IMR-90 (cell line): ENCODE data around the gene GLT1D1. TPM values are rescaled to one million over a fixed set of nuclear protein-coding genes. Genes with fewer than 3 reads are reported as not detected.

ENCODE experiments used
- ATAC-seq: fragments of 200-7000 bp; cut with Tn5 transposase; 2 replicates; pipeline ENCODE4 v1.9.1; 2020; ENCODE audit warnings: low read depth, mild to moderate bottlenecking, moderate library complexity
- BruUV-seq: library from RNA; stranded (reverse); fragments of 400-500 nt; replicated peaks from 2 replicates; lab custom pipeline; 2021; lab: Mats Ljungman, UMichigan
- CTCF ChIA-PET: fragments of 300-600 bp; formaldehyde crosslinking; extraction: SDS; loops from one replicate; lab custom pipeline; 2021; ENCODE audit warnings: antibody characterized with exemption; lab: Yijun Ruan, JAX
- POLR2A ChIA-PET: fragments of 300-600 bp; sonication (Branson Sonifier 250); formaldehyde crosslinking; loops from one replicate; lab custom pipeline; 2022; ENCODE audit warnings: antibody characterized with exemption; ENCODE audit not compliant: unreplicated experiment; lab: Charles Lee
- DNase-seq: peaks from one replicate; pipeline ENCODE4 v3.0.0; 2013
- H2AFZ ChIP-seq: replicated peaks from 2 replicates; pipeline ENCODE3; 2013; ENCODE audit warnings: low read length, mild to moderate bottlenecking; ENCODE audit not compliant: poor library complexity
- H2AK5ac ChIP-seq: 2 replicates; pipeline ENCODE4 v1.6.1; 2013; ENCODE audit warnings: low read depth, low read length, inconsistent platforms
- H2AK9ac ChIP-seq: replicated peaks from 2 replicates; pipeline ENCODE3; 2013; ENCODE audit warnings: mild to moderate bottlenecking, low read depth, low read length, moderate library complexity; ENCODE audit not compliant: poor library complexity
- H2BK120ac ChIP-seq: 2 replicates; pipeline ENCODE4 v1.6.1; 2013; ENCODE audit warnings: low read depth, low read length, inconsistent platforms
- H2BK15ac ChIP-seq: 3 replicates; pipeline ENCODE4 v1.6.1; 2013; ENCODE audit warnings: low read depth, low read length, inconsistent platforms
- H2BK20ac ChIP-seq: 2 replicates; pipeline ENCODE4 v1.6.1; 2013; ENCODE audit warnings: low read depth, mild to moderate bottlenecking, inconsistent platforms, low read length, moderate library complexity
- H2BK5ac ChIP-seq: 2 replicates; pipeline ENCODE4 v1.6.1; 2013; ENCODE audit warnings: mild to moderate bottlenecking, low read depth, low read length, inconsistent platforms; ENCODE audit not compliant: poor library complexity, severe bottlenecking
- H3K14ac ChIP-seq: replicated peaks from 2 replicates; pipeline ENCODE4 v1.6.1; 2013; ENCODE audit warnings: low read depth, low read length, inconsistent platforms
- H3K18ac ChIP-seq: 2 replicates; pipeline ENCODE4 v1.6.1; 2013; ENCODE audit warnings: low read depth, low read length, control low read depth
- H3K23ac ChIP-seq: 2 replicates; pipeline ENCODE4 v1.6.1; 2013; ENCODE audit warnings: low read depth, low read length, inconsistent platforms
- H3K27ac ChIP-seq: 2 replicates; pipeline ENCODE4 v1.5.1; 2013; ENCODE audit warnings: mild to moderate bottlenecking, control low read depth, low read length; ENCODE audit not compliant: insufficient read depth
- H3K27me3 ChIP-seq: 2 replicates; pipeline ENCODE4 v1.6.1; 2013; ENCODE audit warnings: low read length; ENCODE audit not compliant: control insufficient read depth, insufficient read depth
- H3K36me3 ChIP-seq: 2 replicates; pipeline ENCODE4 v1.6.1; 2013; ENCODE audit warnings: low read length, mixed read lengths; ENCODE audit not compliant: control insufficient read depth, insufficient read depth
- H3K4ac ChIP-seq: 2 replicates; pipeline ENCODE4 v1.6.1; 2013; ENCODE audit warnings: low read depth, low read length, inconsistent platforms
- H3K4me1 ChIP-seq: 2 replicates; pipeline ENCODE4 v1.6.1; 2013; ENCODE audit warnings: low read length, mixed read lengths; ENCODE audit not compliant: control insufficient read depth, insufficient read depth
- H3K4me2 ChIP-seq: 2 replicates; pipeline ENCODE4 v1.6.1; 2013; ENCODE audit warnings: low read depth, mild to moderate bottlenecking, control low read depth, low read length, moderate library complexity
- H3K4me3 ChIP-seq: 2 replicates; pipeline ENCODE4 v1.5.1; 2013; ENCODE audit warnings: low read depth, mild to moderate bottlenecking, control low read depth, low read length, moderate library complexity; ENCODE audit not compliant: insufficient read depth
- H3K56ac ChIP-seq: 2 replicates; pipeline ENCODE4 v1.6.1; 2013; ENCODE audit warnings: low read length, inconsistent platforms; ENCODE audit not compliant: insufficient read depth; ENCODE audit errors: extremely low read depth
- H3K79me1 ChIP-seq, 2 experiments: 2 replicates each; pipeline ENCODE4 v1.6.1; 2013; ENCODE audit warnings: low read length in 2 of 2, inconsistent platforms in 1 of 2, low read depth in 1 of 2
- H3K9ac ChIP-seq: 2 replicates; pipeline ENCODE4 v1.6.1; 2013; ENCODE audit warnings: low read depth, low read length, control low read depth
- H3K9me1 ChIP-seq: 2 replicates; pipeline ENCODE4 v1.6.1; 2013; ENCODE audit warnings: low read length, inconsistent platforms; ENCODE audit not compliant: insufficient read depth
- H3K9me3 ChIP-seq: 2 replicates; pipeline ENCODE4 v1.6.1; 2013; ENCODE audit warnings: low read length; ENCODE audit not compliant: control insufficient read depth, insufficient read depth
- H4K20me1 ChIP-seq: 2 replicates; pipeline ENCODE4 v1.6.1; 2013; ENCODE audit warnings: low read length, inconsistent platforms; ENCODE audit not compliant: insufficient read depth
- H4K5ac ChIP-seq: 2 replicates; pipeline ENCODE4 v1.6.1; 2013; ENCODE audit warnings: mild to moderate bottlenecking, low read depth, low read length, control low read depth
- H4K8ac ChIP-seq, 2 experiments: 2 replicates each; pipeline ENCODE4 v1.6.1; 2013; ENCODE audit warnings: low read depth in 2 of 2, low read length in 2 of 2, control low read depth in 1 of 2, inconsistent platforms in 1 of 2
- H4K91ac ChIP-seq: 2 replicates; pipeline ENCODE4 v1.6.1; 2013; ENCODE audit warnings: low read depth, low read length, inconsistent platforms; ENCODE audit not compliant: insufficient read depth
- BHLHE40 ChIP-seq: fragments of 150-350 bp; IDR thresholded peaks from 2 replicates; pipeline ENCODE4 v1.6.1; 2016; ENCODE audit warnings: mild to moderate bottlenecking, low read depth, low read length
- CEBPB ChIP-seq: IDR thresholded peaks from 2 replicates; pipeline ENCODE4 v1.6.1; 2012; ENCODE audit warnings: low read depth, low read length, improper control_type of control experiment
- CHD1 ChIP-seq: IDR thresholded peaks from 2 replicates; pipeline ENCODE4 v1.6.1; 2012; ENCODE audit warnings: low read depth, low read length, improper control_type of control experiment
- CTCF ChIP-seq: conservative IDR thresholded peaks from 2 replicates; pipeline ENCODE4 v1.5.1; 2012; ENCODE audit warnings: mild to moderate bottlenecking, low read depth, low read length, improper control_type of control experiment
- ELK1 ChIP-seq: fragments of 150-350 bp; IDR thresholded peaks from 2 replicates; pipeline ENCODE4 v1.6.1; 2016; ENCODE audit warnings: low read depth, mild to moderate bottlenecking, low read length, moderate library complexity, borderline replicate concordance
- FOS ChIP-seq: fragments of 150-350 bp; IDR thresholded peaks from 2 replicates; pipeline ENCODE4 v1.6.1; 2016; ENCODE audit warnings: low read depth, low read length
- MAFK ChIP-seq: IDR thresholded peaks from 2 replicates; pipeline ENCODE4 v1.6.1; 2012; ENCODE audit warnings: low read depth, low read length, improper control_type of control experiment
- MAZ ChIP-seq: IDR thresholded peaks from 2 replicates; pipeline ENCODE4 v1.6.1; 2012; ENCODE audit warnings: low read depth, mild to moderate bottlenecking, low read length, improper control_type of control experiment, moderate library complexity, borderline replicate concordance
- MXI1 ChIP-seq: IDR thresholded peaks from 2 replicates; pipeline ENCODE4 v1.6.1; 2012; ENCODE audit warnings: low read depth, mild to moderate bottlenecking, low read length, moderate library complexity, borderline replicate concordance
- NFE2L2 ChIP-seq: fragments of 150-350 bp; IDR thresholded peaks from 2 replicates; pipeline ENCODE4 v1.6.1; 2016; ENCODE audit warnings: low read depth, mild to moderate bottlenecking, low read length
- POLR2A ChIP-seq: IDR thresholded peaks from 2 replicates; pipeline ENCODE4 v1.6.1; 2012; ENCODE audit warnings: mild to moderate bottlenecking, low read depth, low read length
- RAD21 ChIP-seq: IDR thresholded peaks from 2 replicates; pipeline ENCODE4 v1.6.1; 2012; ENCODE audit warnings: low read length, improper control_type of control experiment
- RCOR1 ChIP-seq: IDR thresholded peaks from 2 replicates; pipeline ENCODE4 v1.6.1; 2012; ENCODE audit warnings: mild to moderate bottlenecking, low read length, improper control_type of control experiment; ENCODE audit not compliant: insufficient replicate concordance
- RFX5 ChIP-seq: IDR thresholded peaks from 2 replicates; pipeline ENCODE4 v1.8.0; 2012; ENCODE audit warnings: low read depth, mild to moderate bottlenecking, low read length, moderate library complexity
- SMC3 ChIP-seq: fragments of 150-350 bp; IDR thresholded peaks from 2 replicates; pipeline ENCODE4 v1.6.1; 2016; ENCODE audit warnings: low read depth, mild to moderate bottlenecking, antibody characterized with exemption, low read length, moderate library complexity
- USF2 ChIP-seq: fragments of 150-350 bp; IDR thresholded peaks from 2 replicates; pipeline ENCODE4 v1.6.1; 2017; ENCODE audit warnings: mild to moderate bottlenecking, antibody characterized with exemption, low read length, low read depth
- WGBS, 2 experiments: methylation state at CpG; one replicate each; pipeline versions ENCODE4 v1.1.5 to v1.1.7; 2013; ENCODE audit warnings: missing lambda C conversion rate in 2 of 2; ENCODE audit not compliant: insufficient read length in 1 of 2; ENCODE audit errors: extremely low coverage in 2 of 2; 5-methylcytosine and 5-hydroxymethylcytosine counted together
- dilution Hi-C: fragments of 300-500 bp; cut with HindIII; formaldehyde crosslinking; loops from one replicate; pipeline ENCODE4 v1.14.3; 2018; ENCODE audit warnings: low sequenced_read_pairs; ENCODE audit not compliant: unreplicated experiment
- in situ Hi-C: fragments of 300-500 bp; cut with MboI; formaldehyde crosslinking; loops from 3 replicates; pipeline ENCODE4 v1.14.3; 2019; ENCODE audit warnings: low sequenced_read_pairs, inconsistent platforms, mixed read lengths
- intact Hi-C: fragments of 100-400 bp; cut with micrococcal nuclease; formaldehyde crosslinking; loops from 2 replicates; pipeline ENCODE4 v1.10.0; 2022
- polyA plus RNA-seq, 3 experiments: library from polyadenylated mRNA; depleted of rRNA; stranded (reverse); fragments of >200 nt; gene quantifications; 2 replicates each; pipeline ENCODE4 v1.2.3, GENCODE V29; 2012; ENCODE audit warnings: low replicate concordance in 1 of 3
- total RNA-seq: library from RNA; depleted of rRNA; stranded (reverse); fragments of >200 nt; gene quantifications from 2 replicates; pipeline ENCODE4 v1.2.3, GENCODE V29; 2012

GLT1D1 gene
- total and polyA plus RNA-seq, 2 of the 4 experiments (the other 2 are of a cell fraction): not detected

GRCh38 chr12:128933039-128933438 is 79.8 kb downstream of the GLT1D1 start:
- no peak overlapping the region for H3K27ac ChIP-seq
- H4K8ac ChIP-seq: no peak overlapping the region
- H4K91ac ChIP-seq: no peak overlapping the region
- no peaks in the 10 kb centered on the region for H4K20me1 ChIP-seq
- POLR2A ChIA-PET: no interaction called here
- H3K56ac ChIP-seq: no peak overlapping the region
- H3K9me1 ChIP-seq: no peaks in the 10 kb centered on the region
- no peak for TF ChIP-seq BHLHE40
- no peak for TF ChIP-seq RCOR1
- TF ChIP-seq FOS: no peak
- no peak for TF ChIP-seq RFX5
- no peak for TF ChIP-seq POLR2A
- TF ChIP-seq MXI1: no peak
- TF ChIP-seq CHD1: no peak
- no peak for TF ChIP-seq CTCF
- no peak for TF ChIP-seq ELK1
- no peak for TF ChIP-seq MAZ
- no peak for TF ChIP-seq MAFK
- TF ChIP-seq USF2: no peak
- TF ChIP-seq SMC3: no peak
- no peak for TF ChIP-seq RAD21
- TF ChIP-seq NFE2L2: no peak
- no peak for TF ChIP-seq CEBPB
- no peak overlapping the region for H3K4me2 ChIP-seq
- H3K4me3 ChIP-seq: no peak overlapping the region
- H2BK15ac ChIP-seq: no peak overlapping the region
- in situ Hi-C loops (no loop called here), intact Hi-C loops (no loop called here), dilution Hi-C loops (no loop called here)
- no peaks in the 10 kb centered on the region for H3K4me1 ChIP-seq
- no peak overlapping the region for H3K18ac ChIP-seq
- no peaks in the 10 kb centered on the region for H3K27me3 ChIP-seq
- no peak overlapping the region for H2AK9ac ChIP-seq
- no peak overlapping the region for H3K14ac ChIP-seq
- no peak overlapping the region for H3K4ac ChIP-seq
- H3K9ac ChIP-seq: no peak overlapping the region
- H2AFZ ChIP-seq: no peak overlapping the region
- H2BK120ac ChIP-seq: no peak overlapping the region
- no peak overlapping the region for H2AK5ac ChIP-seq
- ATAC-seq (no peak), DNase-seq (no peak)
- no TSS peak for BruUV-seq
- H2BK20ac ChIP-seq: no peak overlapping the region
- WGBS, 2 experiments: 82% methylated on average over 13 of the region's 27 CpGs; no CpG with 5 or more reads in 1 of the 2 experiments
- no peak overlapping the region for H2BK5ac ChIP-seq
- no peak overlapping the region for H4K5ac ChIP-seq
- H3K9me3 ChIP-seq: peaks cover 36% of the 10 kb centered on the region
- no peaks in the 10 kb centered on the region for H3K79me1 ChIP-seq
- CTCF ChIA-PET: no interaction called here
- no peaks in the 10 kb centered on the region for H3K36me3 ChIP-seq
- H3K23ac ChIP-seq: no peak overlapping the region
